Epithelial cell of prostate (primary cell): ENCODE results near the gene KLHL36.
"Not testable (repeated sequence)": the region's sequence is repeated elsewhere in the genome, so short reads cannot be mapped to it uniquely, and the experiment has no call there.

Source experiments
- DNase-seq: peaks from one replicate; pipeline ENCODE4 v3.0.0-alpha.2; 2011; ENCODE audit warnings: low read depth, low spot score
- H3K27ac ChIP-seq: fragments of 450-650 bp; 2 replicates; pipeline ENCODE4 v1.5.1; 2017; ENCODE audit warnings: mild to moderate bottlenecking

The KLHL36 gene

GRCh38 chr16:84667600-84668309, 19.4 kb downstream of the KLHL36 start:
- no peak overlapping the region for H3K27ac ChIP-seq
- DNase-seq: no peak

DNA sequence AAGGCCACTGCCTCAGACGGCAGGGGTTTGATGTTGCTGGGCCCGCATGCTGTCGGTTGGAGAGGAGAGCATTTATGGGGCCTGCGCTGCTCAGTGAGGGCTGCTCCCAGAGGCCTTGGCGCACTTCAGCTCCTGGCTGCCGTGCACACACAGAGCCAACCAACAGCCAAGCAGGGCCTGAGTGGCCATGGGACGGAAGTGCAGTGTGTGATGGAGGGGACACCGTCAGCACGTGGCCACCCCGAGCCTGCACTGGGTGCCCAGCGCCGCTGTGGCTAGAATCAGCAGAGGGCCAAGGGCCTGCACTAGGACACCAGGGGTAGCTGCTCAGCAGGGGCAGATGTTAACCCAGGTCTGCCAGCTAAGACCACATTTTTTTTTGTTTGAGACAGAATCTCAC, 21.8 kb downstream of the KLHL36 start:
- DNase-seq: no peak
- no peak overlapping the region for H3K27ac ChIP-seq

GRCh38 chr16:84672276-84673202, 24.2 kb downstream of the KLHL36 start:
- H3K27ac ChIP-seq: no peak overlapping the region
- DNase-seq: no peak

DNA sequence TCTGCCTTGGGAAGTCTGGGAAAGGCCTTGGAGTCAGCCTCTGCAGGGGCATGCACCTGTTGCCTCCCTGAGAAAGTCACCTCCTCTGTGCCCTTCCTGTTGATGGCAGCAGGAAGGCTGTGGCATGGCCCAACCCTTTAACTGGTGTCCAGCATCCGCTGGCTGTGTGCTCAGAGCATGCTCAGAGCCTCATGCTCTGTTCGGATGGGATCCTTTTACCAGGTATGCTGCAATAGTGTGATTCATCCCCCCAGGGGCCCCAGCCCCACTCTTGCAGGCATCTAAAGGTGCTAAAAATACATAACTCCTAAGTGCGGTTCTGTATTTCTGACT, 24.9 kb downstream of the KLHL36 start:
- no peak for DNase-seq
- no peak overlapping the region for H3K27ac ChIP-seq

- DNase-seq: no peak
- no peak overlapping the region for H3K27ac ChIP-seq
These were observed 25.2 kb downstream of the KLHL36 start for GRCh38 chr16:84673561-84673960.

GRCh38 chr16:84675423-84675822, 27.1 kb downstream of the KLHL36 start:
- DNase-seq: no peak
- no peak overlapping the region for H3K27ac ChIP-seq

- DNase-seq: no peak
- H3K27ac ChIP-seq: no peak overlapping the region
These were observed 27.6 kb downstream of the KLHL36 start for GRCh38 chr16:84675884-84676283.

GRCh38 chr16:84677017-84677803, 28.9 kb downstream of the KLHL36 start:
- H3K27ac ChIP-seq: no peak overlapping the region
- no peak for DNase-seq

GRCh38 chr16:84677849-84678248, 29.5 kb downstream of the KLHL36 start:
- no peak for DNase-seq
- no peak overlapping the region for H3K27ac ChIP-seq

DNA sequence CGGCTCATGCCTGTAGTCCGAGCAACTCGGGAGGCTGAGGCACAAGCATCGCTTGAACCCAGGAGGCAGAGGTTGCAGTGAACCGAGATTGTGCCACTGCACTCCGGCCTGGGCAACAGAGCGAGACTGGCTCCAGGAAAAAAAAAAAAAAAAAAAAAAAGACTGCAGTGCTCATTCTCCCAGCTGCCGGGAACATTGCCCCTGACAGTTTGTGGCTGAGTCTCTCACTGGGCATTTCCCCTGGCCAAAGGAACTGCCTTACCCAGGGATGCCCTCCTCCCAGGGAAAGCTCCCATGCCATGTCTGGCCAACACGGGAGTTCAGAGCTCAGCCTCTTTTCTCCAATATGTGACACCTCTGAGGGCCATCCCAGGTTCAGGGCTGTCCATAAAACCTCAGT, 30.2 kb downstream of the KLHL36 start:
- H3K27ac ChIP-seq: no peak overlapping the region
- no peak for DNase-seq

DNA sequence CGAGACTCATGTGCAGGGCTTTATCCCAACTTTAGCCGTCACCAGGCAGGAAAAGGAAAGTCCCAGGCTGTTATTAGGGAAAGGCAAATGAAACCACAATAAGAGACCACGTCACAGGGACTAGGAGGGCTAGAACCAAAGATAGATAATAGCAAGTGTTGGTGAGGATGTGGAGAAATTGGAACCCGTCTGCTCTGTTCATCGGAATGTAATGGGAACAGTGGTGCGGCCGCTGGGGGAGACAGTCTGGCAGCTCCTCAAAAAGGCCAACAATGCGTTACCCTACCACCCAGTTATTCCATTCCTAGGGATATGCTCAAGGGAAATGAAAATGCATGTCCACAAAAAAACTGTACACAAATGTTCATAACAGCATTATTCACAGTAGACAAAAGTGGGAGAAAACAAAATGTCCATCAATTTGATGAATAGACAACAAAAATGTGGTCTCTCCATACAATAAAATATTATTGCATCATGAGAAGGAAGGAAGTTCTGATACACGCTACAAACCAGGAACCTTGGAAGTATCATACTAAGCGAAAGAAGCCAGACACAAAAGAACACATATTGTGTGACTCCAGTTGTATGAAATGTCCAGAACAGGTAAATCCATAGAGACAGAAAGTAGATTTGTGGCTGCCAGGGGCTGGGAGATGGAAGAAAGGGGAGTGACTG, 32.0 kb downstream of the KLHL36 start:
- DNase-seq: no peak
- no peak overlapping the region for H3K27ac ChIP-seq

GRCh38 chr16:84680843-84681629, 32.7 kb downstream of the KLHL36 start:
- no peak overlapping the region for H3K27ac ChIP-seq
- DNase-seq: no peak

DNA sequence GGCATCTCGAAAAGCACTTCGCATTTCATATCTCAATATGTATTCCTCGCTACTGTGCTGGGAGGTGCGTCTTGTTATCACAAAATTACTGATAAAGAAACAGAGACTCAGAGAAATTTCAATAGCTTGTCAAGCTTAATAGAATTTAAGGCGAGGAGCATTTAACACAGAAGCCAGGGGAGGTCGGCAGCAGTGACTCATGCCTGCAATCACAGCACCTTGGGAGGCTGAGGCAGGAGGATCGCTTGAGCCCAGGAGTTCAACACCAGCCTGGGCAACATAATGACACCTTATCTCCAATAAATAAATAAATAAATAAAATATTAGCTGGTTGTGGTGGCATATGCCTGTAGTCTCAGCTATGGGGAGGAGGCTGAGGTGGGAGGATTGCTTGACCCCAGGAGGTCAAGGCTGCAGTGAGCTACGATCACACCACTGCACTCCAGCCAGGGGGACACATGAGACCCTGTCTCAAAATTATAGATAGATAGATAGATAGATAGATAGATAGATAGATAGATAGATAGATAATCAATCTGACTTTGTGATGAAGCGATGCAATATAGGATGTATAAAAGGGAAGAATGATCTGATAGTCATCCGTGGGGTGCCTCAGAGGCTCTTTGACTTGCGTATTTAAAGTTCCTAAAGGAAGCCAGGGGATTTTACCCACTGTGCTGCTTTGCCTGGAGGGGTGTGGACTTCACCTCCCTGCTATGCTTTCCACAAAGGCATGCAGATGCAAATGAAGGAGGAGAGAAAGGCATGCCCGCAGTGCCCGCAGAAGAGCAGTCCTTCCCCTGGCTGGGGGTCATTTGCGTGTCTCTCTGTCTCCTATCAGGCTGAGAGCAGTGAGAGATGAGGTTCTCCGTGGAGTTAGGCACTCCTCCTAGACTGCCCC, 35.6 kb downstream of the KLHL36 start:
- no peak overlapping the region for H3K27ac ChIP-seq
- no peak for DNase-seq

DNA sequence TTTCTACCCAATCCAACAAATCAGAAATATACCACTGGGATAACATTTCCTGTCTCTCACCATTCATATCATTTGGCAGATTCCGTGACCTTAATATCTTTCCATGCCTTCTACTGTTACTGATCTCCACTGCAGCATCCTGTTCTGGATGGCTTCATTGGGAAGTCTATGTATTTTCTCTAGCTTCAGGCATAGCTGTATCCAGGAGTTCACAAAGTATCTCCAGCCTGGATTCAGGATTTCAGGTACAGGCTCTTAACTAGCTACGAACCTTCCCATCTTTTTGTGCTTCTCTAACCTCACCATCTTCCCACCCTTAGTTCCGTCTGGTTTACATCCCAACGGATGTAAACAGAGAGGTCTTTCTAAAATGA, 36.3 kb downstream of the KLHL36 start:
- DNase-seq: no peak
- H3K27ac ChIP-seq: no peak overlapping the region

DNA sequence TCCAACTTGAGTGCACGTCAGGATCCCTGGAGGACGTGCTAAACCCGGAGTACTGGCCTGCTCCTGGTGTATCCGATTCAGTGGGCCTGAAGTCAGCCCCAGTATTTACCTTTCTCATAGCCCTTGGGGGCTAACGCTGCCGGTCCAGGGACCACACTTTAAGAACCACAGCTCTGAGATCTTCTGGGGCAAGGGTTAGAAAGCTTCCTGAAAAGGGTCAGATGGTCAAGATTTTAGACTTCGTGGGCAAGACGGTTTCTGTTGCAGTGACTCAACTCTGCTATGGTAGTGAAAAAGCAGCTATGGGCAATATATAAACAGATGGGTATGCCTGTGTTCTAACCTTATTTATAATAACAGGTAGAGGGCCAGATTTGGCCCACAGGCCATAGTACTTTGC, 36.9 kb downstream of the KLHL36 start:
- no peak for DNase-seq
- no peak overlapping the region for H3K27ac ChIP-seq

DNA sequence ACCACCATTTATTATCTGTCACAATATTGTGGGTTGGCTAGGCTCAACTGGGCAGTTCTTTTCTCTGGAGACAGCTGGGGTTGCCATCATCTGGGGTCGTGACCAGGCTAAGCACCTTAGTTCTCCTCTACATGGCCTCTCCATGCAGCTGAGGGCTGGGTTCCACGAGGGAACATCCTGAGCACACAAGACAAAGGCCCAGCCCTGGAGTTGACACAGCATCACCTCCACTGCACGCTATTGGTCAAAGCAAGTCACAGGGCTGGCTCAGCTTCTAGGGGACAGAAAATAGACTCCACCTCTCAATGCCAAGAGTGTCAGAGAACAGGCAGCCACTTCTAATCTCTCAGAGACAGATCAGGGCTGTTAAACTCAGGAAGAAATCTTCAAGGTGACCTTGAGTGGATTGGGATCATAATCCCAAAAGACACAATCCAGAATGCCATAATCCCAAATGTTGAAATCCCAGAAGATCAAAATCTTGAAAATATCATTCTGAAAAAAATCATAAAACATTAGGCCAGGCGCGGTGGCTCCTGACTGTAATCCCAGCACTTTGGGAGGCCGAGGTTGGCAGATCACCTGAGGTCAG, 38.5 kb downstream of the KLHL36 start:
- peak overlapping the region; percentile 75 for H3K27ac ChIP-seq
- no peak for DNase-seq

GRCh38 chr16:84687715-84688114, 39.4 kb downstream of the KLHL36 start:
- H3K27ac ChIP-seq: peak overlapping the region; percentile 75
- DNase-seq: peak; percentile 84

- H3K27ac ChIP-seq: peak overlapping the region; percentile 75
These were observed 39.9 kb downstream of the KLHL36 start for GRCh38 chr16:84688163-84688562.

More at GRCh38 chr16:84688163-84688562, 39.9 kb downstream of the KLHL36 start:
- not testable (repeated sequence) for DNase-seq
